Prostate gland (tissue), 2 donors: ENCODE results near the gene PASK.

Source experiments
- POLR2A ChIP-seq: fragments of 450-650 bp; IDR thresholded peaks from one replicate; pipeline ENCODE4 v1.6.1; 2016; ENCODE audit warnings: antibody characterized with exemption, mild to moderate bottlenecking
- POLR2AphosphoS5 ChIP-seq: sonication (generic); formaldehyde crosslinking; IDR thresholded peaks from one replicate; pipeline ENCODE4 v1.6.1; 2017; ENCODE audit warnings: antibody characterized with exemption
- TF ChIP-seq, protein P1 (sequence below), 4 experiments: fragments of 200-600 bp in 2 of 4; fragments of 450-650 bp in 2 of 4; sonication (generic) in 2 of 4; IDR thresholded peaks; 1 replicate in 3 of 4; 2 replicates in 1 of 4; pipeline ENCODE4 v1.5.1; 2016 to 2019; ENCODE audit warnings: antibody characterized with exemption in 4 of 4, mild to moderate bottlenecking in 2 of 4, moderate library complexity in 2 of 4

GRCh38 chr2:241136661-241137260, 12.5 kb downstream of the PASK start:
- TF ChIP-seq POLR2AphosphoS5: no peak
- TF ChIP-seq, protein P1, sequence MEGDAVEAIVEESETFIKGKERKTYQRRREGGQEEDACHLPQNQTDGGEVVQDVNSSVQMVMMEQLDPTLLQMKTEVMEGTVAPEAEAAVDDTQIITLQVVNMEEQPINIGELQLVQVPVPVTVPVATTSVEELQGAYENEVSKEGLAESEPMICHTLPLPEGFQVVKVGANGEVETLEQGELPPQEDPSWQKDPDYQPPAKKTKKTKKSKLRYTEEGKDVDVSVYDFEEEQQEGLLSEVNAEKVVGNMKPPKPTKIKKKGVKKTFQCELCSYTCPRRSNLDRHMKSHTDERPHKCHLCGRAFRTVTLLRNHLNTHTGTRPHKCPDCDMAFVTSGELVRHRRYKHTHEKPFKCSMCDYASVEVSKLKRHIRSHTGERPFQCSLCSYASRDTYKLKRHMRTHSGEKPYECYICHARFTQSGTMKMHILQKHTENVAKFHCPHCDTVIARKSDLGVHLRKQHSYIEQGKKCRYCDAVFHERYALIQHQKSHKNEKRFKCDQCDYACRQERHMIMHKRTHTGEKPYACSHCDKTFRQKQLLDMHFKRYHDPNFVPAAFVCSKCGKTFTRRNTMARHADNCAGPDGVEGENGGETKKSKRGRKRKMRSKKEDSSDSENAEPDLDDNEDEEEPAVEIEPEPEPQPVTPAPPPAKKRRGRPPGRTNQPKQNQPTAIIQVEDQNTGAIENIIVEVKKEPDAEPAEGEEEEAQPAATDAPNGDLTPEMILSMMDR (IDR thresholded peaks at IDR 0.05): no peak
- no peak for TF ChIP-seq POLR2A
